NCI-H2196 treated with DMSO at 0.1 percent for 48 hours (cell line): ENCODE data around the gene GCDH.
"Not testable (repeated sequence)": the region's sequence is repeated elsewhere in the genome, so short reads cannot be mapped to it uniquely, and the experiment has no call there.

ENCODE experiments used
- DNase-seq: peaks from one replicate; lab custom pipeline; 2025; ENCODE audit not compliant: unreplicated experiment; lab: John Stamatoyannopoulos, UW

GCDH gene

DNA sequence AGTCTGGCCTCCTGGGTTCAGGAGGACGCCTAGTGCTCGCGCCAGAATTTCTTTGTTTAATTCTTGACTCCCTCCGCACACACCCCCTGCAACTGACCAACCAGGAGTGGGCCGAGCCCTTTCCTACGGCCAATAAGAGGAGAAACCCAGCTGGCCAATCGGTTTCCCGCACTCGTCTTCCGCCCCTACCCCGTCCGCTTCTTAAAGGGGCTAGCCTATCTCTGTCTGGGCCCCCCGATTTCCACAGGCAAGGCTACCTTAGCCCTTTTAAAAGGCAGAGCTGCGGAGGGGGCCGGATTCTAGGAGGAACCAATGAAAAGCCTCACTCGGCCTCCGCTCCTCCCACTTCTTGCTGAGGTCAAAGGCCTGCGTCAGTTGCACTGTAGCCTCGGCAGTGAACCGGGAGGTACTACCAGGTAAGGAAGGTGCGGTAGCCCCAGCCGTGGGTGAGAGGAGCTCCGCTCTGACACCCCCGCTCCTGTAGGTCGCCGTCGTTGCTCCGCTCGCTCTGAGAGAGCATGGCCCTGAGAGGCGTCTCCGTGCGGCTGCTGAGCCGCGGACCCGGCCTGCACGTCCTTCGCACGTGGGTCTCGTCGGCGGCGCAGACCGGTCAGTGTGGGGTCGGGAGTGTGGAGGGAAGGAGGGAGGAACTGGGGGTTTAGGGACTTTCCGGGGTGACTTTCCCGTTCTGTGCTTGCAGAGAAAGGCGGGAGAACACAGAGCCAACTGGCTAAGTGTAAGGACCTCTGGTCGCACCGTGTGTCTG is at the start of gene GCDH:
TSS of gene GCDH (plus strand) at position 374 of the 766 bp plus-strand sequence. CDS start at position 519, 145 bp downstream.
- DNase-seq = peak; percentile 100

DNA sequence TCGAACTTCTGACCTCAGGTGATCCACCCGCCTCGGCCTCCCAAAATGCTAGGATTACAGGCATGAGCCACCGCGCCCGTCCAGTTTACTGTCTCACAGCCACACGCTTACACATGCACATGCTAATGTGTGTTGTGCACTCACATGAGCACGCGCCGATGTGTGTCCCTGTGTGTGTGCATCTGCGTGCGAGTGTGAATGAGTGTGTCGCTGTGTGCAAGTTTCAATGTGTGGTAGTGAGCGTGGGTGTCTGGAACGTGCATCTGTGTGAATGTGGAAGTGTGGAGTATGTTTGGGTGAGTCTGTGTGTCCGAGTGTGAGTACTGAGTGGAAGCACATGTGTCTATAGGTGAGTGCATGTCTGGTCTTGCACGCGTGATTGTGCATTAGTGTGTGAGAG is 48.4 kb upstream of the GCDH start:
- DNase-seq = no peak

DNA sequence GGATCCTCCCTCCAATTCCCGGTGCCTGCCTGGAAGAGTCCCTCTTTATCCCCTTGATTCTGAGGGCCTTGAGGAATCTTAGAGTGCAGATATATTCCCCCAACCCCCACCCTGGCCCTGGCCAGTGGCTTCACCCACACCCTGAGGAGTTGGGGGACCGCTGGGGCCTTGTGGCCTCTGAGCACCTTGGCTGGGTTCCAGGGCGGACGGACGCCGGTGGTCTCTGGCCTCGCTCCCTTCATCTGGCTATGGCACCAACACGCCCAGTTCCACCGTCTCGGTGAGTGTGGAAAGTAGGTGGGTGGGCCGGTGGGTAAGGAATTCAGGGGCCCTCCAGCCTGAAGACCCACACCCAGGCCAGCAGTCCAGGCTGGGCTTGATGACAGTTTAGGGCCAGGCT is 47.6 kb upstream of the GCDH start:
- no peak for DNase-seq

DNA sequence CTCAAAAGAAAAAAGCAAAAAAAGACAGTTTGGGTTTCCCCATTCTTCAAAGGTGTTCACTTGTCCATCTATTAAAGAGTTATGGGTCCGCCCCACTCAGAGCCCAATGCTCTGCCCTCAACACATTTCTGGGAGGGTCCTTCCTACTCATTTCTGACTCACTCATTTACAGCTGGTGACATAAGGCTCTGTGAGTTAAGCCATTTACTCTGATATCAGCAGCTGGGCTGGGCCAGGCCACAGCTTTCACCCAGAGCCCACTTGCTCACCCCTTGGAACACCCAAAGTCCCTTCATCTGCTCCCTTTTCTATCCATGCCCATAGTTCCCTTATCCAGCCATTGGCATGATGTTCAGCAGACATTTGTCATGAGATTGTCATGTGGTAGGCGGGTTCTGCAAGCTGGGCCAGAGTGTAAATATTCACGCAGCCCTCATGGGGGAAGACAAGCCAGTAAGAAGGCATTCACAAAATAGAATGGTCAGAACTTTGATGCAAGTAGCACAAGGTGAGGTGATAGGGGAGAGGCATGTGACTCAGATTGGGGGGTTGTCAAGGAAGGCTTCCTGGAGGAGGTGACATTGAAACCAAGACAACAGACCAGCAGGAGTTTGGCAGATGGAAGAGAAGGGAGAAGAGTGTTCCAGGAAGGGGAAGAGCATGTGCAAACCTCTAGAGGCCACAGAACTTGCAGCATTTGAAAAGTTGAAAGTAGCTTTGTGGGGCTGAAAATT is 46.8 kb upstream of the GCDH start:
- no peak for DNase-seq

DNA sequence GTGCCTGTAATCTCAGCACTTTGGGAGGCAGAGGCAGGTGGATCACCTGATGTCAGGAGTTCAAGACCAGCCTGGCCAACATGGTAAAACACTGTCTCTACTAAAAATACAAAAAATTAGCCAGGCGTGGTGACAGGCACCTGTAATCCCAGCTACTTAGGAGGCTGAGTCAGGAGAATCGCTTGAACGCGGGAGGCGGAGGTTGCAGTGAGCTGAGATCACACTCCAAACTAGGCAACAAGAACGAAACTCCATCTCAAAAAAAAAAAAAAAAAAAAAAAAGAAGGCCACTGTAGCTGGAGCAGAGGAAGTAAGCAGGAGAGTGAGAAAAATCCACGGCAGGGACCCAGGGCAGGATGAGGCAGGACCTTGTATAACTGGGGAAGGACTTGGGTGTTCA is 44.3 kb upstream of the GCDH start:
- DNase-seq = not testable (repeated sequence)

DNA sequence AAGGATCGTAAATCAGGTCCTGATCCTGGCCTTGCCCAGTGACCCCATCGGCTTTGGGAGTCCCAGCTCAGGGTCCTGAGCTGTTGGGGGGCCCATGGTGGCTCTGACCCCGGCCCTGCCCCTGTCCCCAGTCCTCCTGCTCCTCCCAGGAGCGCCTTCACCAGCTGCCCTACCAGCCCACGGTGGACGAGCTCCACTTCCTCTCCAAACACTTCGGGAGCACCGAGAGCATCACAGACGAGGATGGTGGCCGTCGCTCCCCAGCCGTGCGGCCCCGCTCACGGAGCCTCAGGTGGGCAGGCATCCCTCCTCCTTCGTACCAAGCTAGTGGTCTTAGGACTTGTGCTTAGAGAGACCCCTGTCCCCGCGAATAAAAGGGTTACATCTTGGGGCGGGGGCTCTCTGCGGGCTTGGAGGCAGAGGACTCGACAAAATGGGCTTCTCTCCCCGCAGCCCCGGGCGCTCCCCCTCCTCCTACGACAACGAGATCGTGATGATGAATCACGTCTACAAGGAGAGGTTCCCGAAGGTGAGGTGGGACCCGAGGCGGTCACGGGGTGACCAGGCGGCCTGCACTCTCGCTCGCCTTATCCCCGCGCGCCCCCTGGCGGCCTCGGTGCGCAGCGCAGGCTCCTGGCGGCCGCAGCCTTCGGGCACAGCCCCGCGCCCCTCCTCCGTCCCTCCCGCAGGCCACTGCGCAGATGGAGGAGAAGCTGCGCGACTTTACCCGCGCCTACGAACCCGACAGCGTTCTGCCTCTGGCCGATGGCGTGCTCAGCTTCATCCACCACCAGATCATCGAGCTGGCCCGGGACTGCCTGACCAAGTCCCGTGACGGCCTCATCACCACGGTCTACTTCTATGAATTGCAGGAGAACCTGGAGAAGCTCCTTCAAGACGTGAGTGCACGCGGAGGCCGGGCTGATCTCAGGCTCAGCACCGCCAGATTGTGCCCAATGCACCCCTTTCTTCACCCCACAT is 43.5 kb upstream of the GCDH start:
- peak; percentile 73 for DNase-seq

DNA sequence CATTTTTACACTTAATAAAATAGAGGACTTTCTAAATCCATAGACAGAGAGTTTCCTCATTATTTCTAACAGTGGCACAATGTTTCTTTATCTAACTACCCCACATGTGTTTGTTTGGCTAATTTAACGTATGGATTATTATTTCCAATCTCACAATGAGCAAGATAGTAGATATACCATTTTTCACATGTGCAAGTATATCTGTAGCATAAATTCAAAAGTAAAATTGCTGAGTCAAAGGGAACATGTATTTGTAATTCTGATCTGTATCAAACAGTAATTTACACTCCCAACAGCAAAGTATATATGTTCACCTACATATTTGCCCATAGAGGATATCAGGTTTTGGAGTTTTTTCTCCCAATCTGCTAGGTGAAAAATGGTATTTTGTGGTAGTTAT is 34.3 kb upstream of the GCDH start:
- no peak for DNase-seq

DNA sequence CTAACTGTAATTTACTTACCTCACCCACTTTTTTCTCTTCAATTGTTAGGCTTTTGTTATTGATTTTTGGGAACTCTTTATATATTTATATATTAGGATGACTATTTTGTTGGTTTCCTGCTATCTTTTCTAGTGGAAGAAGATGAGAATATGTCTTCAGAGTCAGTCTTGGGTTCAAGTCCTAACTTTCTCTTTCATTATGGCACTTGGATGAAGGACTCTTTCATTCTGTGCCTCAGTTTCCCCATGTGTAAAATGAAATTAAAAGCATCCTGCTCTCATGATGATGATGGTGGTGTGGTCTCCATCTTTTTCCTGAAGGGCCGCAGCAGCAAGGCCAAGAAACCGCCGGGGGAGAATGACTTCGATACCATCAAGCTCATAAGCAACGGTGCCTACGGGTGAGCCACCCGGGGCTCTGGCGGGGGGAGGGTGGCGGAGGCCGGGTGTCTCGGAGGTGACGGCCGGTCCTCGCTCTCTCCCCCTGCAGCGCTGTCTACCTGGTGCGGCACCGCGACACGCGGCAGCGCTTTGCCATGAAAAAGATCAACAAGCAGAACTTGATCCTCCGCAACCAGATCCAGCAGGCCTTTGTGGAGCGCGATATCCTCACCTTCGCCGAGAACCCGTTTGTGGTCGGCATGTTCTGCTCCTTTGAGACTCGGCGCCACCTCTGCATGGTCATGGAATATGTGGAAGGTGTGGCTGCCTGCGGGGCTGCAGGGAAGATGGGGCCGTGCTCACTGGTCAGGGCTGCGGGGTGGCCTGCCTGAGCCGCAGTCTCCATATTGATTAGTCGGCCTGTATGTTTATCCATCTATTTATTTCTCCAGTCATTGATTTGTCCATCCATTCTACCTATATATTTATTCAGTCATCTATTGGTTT is 32.7 kb upstream of the GCDH start:
- no peak for DNase-seq

DNA sequence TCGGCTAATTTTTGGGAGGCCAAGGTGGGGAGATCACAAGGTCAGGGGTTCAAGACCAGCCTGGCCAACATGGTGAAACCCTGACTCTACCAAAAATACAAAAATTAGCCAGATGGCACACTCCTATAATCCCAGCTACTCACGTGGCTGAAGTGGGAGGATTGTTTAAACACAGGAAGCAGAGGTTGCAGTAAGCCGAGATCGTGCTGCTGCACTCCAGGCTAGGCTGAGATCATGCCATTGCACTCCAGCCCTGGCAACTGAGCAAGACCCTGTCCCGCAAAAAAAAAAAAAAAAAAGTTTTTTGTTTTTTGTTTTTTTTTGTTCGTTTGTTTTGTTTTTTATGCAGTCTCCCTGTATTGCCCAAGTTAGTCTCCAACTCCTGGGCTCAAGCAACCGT is 31.4 kb upstream of the GCDH start:
- no peak for DNase-seq

DNA sequence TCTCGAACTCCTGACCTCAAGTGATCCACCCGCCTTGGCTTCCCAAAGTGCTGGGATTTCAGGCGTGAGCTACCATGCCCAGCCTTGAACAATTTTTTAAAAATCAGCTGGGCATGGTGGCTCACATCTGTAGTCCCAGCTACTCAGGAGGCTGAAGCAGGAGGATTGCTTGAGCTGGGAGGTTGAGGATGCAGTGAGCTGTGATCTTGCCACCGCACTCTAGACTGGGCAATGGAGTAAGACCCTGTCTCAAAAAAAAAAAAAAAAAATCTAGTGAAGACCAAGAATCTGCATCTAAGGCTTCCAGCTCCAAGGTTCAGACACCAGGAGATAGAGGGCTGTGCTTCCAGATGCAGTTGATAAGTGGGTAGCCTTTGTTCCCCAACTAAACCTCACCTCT is 26.8 kb upstream of the GCDH start:
- DNase-seq = no peak

DNA sequence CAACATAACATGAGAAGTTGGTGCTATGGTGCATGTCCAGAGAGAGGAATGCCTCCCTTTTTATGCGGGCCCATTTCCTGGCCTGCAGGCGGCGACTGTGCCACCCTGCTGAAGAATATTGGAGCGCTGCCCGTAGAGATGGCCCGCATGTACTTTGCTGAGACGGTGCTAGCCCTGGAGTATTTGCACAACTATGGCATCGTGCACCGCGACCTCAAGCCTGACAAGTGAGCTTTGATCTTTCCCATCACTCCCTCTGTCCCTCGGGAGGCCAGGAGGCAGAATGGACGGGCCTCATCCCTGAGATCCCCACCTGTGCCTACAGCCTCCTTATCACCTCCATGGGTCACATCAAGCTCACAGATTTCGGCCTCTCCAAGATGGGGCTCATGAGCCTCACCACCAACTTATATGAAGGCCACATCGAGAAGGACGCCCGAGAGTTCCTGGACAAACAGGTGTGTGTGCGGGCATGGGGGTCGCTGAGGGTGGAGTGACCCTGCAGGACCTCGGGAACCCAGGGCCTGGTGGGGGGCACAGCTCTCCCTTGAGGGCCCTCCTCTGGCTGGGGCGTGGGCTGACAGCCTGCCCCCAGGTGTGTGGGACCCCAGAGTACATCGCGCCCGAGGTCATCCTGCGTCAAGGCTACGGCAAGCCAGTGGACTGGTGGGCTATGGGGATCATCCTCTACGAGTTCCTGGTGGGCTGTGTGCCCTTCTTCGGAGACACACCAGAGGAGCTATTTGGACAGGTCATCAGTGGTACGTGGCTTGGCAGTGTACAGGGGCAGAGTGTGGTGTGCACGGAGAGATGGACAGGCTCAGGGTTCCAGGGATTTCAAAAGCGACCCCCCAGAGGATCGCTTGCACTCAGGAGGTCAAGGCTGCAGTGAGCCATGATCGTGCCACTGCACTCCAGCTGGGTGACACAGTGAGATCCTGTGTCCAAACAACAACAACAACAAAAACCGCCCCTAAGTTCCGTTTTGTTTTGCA is 25.9 kb upstream of the GCDH start:
- no peak for DNase-seq

DNA sequence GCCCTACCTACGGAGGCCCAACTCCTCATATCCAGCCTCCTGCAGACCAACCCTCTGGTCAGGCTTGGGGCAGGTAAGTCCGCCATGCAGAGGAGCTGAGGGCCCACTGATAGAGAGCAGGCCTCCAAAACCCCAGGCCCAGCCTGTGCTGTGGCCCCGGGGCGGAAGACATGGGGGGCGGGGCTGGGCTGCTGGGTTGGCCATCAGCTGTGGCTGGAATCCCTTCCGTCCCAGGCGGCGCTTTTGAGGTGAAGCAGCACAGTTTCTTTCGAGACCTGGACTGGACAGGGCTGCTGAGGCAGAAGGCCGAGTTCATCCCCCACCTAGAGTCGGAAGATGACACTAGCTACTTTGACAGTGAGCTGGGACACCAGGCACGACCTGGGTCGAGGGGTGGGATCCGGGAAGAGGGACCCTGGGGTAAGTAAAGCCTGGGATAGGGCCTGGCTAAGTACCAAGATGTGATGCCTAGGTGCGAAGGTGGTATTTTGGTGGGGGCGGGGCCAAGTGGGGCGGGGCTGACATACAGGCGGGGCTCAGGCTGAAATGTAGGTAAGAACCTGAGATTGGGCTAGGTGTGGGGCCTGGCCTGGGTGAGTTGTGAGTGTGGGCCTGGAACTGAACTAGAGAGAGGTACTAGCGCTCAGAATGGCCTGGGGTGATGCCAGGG is 25.1 kb upstream of the GCDH start:
- DNase-seq = no peak

DNA sequence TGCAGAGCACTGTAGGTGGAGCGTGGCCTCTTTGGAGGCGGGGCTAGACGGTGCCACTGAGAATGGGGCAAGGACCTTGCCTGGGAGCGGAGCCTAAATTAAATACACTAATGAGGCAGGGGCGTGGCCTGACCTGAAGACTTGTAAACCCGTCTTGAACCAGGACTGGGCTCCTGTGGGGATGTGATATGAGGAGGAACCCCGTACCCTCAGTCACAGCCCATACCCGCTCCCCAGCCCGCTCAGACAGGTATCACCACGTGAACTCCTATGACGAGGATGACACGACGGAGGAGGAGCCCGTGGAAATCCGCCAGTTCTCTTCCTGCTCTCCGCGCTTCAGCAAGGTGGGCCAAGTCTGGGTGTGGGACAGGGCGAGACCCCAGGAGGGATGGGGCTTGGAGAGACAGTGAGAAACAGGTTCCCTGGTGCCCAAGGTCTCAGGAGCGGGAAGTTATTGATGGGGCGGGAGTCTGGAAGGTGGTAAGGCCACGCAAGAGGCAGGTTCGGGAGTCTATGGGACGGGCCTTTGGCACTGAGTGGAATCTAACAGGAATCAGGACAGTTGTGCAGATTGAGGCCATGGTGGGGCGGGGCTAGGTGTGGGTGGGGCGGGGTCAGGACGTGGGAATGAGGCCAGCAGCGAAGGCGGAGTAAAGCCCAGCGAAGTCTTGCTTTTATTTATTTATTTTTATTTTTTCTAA is 24.4 kb upstream of the GCDH start:
- DNase-seq = peak; percentile 44

DNA sequence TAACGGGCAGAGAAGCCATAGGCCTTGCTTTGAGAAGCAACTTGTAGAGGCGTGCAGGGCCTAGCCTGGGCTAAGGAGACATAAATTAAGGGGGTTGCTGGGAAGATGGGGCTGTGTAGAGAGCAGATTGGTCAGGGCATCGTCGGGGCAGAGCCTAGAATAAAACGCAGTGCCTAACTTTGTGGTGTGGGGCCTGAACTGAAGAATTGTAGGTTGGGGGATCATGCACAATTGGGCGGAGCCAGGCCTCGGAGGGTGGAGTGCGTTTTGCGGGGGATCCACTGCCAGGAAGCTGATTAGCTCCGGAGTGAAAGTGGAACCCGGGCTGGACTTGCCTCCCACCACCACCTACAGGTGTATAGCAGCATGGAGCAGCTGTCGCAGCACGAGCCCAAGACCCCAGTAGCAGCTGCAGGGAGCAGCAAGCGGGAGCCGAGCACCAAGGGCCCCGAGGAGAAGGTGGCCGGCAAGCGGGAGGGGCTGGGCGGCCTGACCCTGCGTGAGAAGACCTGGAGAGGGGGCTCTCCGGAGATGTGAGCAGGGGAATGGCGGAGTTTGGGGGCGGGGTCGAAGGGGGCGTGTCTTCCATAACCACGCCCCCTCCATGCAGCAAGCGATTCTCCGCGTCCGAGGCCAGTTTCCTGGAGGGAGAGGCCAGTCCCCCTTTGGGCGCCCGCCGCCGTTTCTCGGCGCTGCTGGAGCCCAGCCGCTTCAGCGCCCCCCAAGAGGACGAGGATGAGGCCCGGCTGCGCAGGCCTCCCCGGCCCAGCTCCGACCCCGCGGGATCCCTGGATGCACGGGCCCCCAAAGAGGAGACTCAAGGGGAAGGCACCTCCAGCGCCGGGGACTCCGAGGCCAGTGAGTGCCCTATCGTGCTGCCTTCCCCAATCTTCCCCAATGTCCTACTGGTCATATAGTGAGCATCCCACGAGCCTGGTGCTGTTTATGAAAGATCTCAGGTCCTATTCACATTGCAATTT is 23.6 kb upstream of the GCDH start:
- DNase-seq = peak; percentile 85

DNA sequence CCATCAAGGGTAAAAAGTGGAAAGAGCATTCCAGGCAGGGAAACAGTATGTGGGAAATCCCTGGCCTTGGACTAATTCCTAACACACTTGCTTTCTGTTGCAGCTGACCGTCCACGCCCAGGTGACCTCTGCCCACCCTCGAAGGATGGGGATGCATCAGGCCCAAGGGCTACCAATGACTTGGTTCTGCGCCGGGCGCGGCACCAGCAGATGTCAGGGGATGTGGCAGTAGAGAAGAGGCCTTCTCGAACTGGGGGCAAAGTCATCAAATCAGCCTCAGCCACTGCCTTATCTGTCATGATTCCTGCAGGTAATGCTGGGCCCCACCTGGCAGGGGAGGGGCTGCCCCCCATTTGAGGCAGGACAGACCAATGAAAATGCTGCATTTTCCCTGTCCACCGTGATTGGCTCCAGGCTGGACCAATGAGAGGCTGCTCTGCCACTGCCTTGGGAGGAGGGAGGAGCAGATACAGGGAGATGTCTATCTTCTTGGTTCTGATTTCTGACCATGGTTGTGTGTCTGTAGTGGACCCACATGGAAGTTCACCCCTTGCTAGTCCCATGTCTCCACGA is 22.3 kb upstream of the GCDH start:
- DNase-seq = no peak

DNA sequence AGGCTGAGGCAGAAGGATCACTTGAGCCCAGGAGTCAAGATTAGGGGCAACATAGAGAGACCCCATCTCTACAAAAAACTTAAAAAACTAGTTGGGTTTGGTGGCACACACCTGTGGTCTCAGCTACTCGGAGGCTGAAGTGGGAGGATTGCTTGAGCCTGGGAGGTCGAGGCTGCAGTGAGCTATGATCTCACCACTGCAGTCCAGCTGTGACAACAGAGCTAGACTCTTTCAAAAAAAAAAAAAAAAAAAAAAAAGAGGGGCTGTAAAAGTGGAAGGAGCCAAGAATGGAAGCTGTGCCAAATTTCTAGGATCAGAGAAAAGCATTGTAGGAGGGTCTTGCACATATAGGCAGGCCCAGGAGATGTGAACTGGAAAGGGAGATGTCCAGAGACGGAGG is 19.3 kb upstream of the GCDH start:
- no peak for DNase-seq

DNA sequence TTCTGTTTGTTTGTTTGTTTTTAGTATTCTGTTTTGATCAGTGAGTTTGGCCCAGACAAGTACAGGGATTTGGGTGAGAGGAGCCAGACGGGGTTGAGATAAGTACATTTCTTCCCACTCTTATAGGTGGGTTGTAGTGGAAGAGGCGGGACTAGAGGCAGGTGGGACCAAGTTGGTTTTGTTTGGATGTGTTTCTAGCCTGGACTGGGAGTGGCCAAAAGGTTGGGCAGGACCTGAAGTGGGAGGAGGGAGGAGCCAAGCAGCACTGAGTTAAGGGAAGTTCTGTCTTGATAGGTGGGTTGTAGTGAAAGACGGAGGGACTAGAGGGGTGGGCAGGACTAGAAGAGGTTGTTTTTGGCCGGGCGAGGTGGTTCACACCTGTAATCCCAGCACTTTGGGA is 18.7 kb upstream of the GCDH start:
- no peak for DNase-seq
